GM21360 (cell line): Measurements from ENCODE around the gene ACER2.
A peak's percentile ranks its signal among the peaks of the same experiment; 100 is the strongest.

Experiments
- ATAC-seq: cut with Tn5 transposase; IDR thresholded peaks from one replicate; pipeline ENCODE4 v1.9.1; 2021; ENCODE audit warnings: mild to moderate bottlenecking, moderate library complexity; ENCODE audit not compliant: unreplicated experiment

ACER2 gene

DNA sequence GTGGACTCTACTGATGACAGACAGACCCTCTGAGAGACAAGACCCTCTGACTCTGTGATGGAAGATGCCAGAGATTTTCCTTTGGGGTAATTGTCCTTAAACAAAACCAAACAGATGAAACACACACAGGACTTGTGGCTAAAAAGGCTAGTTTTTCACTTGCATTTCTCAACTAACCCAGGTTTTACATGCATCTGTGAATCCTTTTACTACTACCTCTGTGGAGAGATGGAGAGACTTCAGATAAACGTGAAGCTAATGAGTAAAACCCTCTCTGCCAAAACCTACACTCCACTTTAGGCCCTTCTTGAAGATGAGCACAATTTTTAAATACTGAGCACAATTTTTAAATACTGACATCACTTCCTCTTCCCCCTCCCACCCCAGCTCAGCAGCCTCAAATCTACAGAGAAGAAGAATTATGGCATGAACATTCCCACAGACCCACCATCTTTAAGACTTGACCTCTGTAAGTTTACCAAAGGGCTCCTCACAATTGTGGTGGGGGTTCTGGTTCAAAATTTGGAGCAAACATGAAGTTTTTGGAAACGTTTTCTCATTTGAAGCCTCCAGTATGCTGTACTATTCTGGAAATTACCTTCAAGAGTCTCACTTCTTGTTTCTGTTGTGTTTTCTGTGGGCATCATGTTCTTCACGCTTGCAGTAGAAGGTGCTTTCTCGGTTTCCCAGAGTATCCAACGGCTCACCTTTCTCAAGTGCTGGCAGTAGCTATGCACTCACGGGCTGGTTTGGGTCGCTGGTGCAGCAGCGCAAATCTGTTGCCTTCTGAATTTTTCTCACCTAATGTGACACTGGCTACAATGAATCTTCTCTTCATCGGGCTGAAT lies 42.7 kb downstream of the ACER2 start:
- ATAC-seq: peak; percentile 91

- ATAC-seq: no peak
Measured at GRCh38 chr9:19456426-19456825, 47.6 kb downstream of the ACER2 start.

- ATAC-seq: peak; percentile 71
Measured at GRCh38 chr9:19456996-19457692, 48.3 kb downstream of the ACER2 start.

- no peak for ATAC-seq
Measured at GRCh38 chr9:19457693-19458009, 48.8 kb downstream of the ACER2 start.

GRCh38 chr9:19460243-19460642 lies 51.4 kb downstream of the ACER2 start:
- no peak for ATAC-seq

DNA sequence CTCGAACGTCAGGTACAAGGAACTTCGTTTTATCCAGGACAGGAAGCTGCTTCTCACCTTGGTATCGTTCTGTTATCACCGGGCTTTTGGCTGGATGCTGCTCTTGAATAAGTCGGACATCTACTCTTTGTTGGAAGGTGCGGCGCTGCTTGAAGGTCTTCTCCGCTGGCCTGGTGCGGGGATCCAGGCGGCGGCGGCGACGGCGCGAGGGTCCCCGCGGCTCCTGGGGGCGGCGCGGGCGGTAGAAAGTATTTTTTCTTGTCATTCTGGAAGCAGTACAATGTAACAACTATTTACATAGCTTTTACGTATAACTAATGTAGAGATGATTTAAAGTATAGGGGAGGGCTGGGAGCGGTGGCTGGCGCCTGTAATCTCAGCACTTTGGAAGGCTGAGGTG lies 52.3 kb downstream of the ACER2 start:
- ATAC-seq: no peak

DNA sequence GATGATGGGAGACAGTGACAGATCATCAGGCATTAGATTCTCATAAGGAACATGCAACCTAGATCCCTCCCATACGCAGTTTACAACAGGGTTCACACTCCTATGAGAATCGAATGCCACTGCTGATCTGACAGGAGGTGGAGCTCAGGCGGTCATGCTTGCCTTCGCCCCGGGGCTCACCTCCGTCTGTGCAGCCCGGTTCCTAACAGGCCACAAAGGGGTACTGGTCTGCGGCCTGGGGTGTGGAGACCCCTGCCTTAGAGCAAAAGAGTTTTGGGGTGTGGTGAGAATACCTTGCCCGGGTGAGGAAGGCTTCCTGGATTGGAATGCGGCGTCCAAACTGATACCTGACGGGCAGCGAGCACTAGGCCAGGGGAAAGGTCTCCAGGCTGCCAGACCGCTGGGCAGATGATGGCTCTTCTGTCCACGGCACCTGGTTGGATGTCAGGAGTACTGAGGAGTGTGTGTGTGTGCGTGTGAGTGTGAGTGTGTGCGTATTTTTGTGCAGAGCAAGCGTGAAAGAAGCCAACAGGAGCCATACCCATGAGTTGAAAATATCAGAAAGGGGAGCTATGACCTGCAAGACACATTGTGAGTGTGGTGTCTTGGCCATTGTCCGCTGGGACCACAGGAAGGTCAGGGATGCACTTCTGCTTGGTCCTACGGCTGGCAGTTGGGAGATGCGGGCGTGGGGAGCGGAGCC lies 55.4 kb downstream of the ACER2 start:
- no peak for ATAC-seq

- peak; percentile 94 for ATAC-seq
Measured at GRCh38 chr9:19464764-19465585, 56.2 kb downstream of the ACER2 start.

GRCh38 chr9:19465586-19466279 lies 56.9 kb downstream of the ACER2 start:
- ATAC-seq: no peak

GRCh38 chr9:19466280-19466639 lies 57.5 kb downstream of the ACER2 start:
- no peak for ATAC-seq

DNA sequence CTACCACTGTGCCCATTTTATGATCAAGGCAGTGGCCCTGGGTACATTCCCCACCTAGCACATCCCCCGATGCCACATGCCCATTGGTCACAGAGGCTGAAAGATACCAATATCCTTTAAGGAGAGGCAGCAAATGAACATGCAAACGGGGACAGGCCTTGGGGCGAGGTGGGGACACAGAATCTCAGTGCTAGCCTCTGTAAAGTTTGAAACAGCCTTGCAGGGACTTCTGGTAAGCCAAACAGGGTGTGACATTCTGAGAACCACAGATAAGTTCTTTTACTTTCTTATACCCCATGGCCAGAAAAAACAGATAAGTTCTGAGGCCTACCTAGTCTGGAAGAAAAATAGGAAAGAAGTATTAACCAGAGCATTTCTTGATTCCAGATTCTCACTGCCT lies 60.5 kb downstream of the ACER2 start:
- ATAC-seq: no peak

GRCh38 chr9:19470567-19470966 lies 61.8 kb downstream of the ACER2 start:
- no peak for ATAC-seq

DNA sequence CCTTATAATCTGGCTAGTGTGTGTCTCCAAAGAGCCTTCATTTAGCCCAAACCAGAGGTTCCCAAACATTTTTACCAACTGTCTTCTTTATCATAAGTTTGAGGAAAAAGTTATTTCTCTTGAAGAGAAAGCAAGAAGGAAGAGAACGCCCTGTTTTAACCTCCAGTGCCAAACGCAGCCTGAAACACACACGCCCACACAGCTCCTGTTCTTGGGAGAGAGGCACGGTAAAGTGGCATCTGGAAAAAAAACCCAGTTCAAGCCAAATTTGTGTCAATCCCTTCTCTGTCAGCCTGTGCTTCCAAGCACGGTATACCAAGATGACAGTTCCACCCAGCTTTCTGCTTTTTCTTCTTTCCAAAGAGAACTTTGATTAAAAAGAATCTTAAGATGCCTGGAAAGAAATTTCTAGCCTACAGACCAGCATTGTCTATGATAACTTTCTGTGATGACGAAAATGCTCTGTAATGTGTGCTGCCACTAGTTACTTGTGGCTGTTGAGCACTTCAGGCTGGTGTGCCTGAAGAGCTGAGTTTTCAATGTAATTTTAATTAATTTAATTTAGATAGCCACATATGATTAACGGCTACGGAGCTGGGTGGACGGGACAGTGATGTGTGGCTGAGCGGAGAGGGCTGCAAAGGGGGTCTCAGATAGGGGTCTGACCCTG lies 62.3 kb downstream of the ACER2 start:
- no peak for ATAC-seq

- ATAC-seq: peak; percentile 85
Measured at GRCh38 chr9:19471737-19472648, 63.2 kb downstream of the ACER2 start.

- no peak for ATAC-seq
Measured at GRCh38 chr9:19473605-19474004, 64.8 kb downstream of the ACER2 start.

DNA sequence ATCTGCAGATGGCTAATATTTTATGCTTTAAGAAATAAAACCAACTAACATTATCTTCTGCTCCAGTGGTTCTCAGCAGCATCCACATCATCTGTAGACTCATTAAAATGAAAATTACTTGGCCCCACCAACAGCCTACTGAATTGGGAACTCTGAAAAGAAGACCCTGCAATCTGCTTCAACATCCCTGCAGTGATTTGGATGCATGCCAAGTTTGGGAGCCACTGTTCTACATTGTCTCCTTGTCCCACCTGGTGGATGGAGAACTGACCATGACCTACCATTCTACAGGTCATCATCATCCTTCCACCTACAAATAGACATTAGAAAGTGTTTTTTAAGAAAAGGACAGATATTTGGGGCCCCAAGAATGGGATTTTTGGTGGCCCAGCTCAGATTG lies 71.1 kb downstream of the ACER2 start:
- ATAC-seq: no peak

DNA sequence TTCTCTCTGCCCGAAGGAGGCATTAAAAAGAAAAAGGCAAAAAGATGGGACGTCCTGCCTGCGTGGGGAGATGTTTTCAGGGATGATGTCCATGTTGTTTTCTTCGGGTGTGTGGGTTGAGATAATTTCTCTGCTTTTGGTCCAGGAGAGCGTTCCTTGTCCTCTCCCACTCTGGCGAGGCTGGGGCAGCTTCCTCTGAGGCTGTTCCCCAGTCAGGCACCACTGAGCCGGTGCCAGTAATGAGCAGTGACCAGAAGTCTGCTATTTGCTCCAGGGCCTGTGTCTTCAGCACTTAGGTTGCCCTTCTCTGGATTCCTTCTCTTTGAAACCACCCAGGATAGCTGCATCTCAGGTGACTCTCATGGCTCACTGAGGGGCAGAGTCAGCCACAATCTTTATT lies 71.5 kb downstream of the ACER2 start:
- ATAC-seq: no peak

- no peak for ATAC-seq
Measured at GRCh38 chr9:19481121-19481870, 72.5 kb downstream of the ACER2 start.
